AG04450 (cell line): Measurements from ENCODE around the gene CSGALNACT2. TPM values are rescaled to one million over a fixed set of nuclear protein-coding genes. Genes with fewer than 3 reads are reported as not detected.

Experiments used
- CTCF ChIA-PET: fragments of 300-600, 350-600 bp; formaldehyde crosslinking; extraction: SDS; loops from one replicate; lab custom pipeline; 2022; ENCODE audit warnings: antibody characterized with exemption, inconsistent platforms; lab: Charles Lee
- POLR2A ChIA-PET: fragments of 350-600 bp; formaldehyde crosslinking; extraction: SDS; loops from one replicate; lab custom pipeline; 2021; ENCODE audit warnings: antibody characterized with exemption, inconsistent platforms; lab: Yijun Ruan, JAX
- DNase-seq: peaks from one replicate; pipeline ENCODE4 v3.0.0-alpha.2; 2011; ENCODE audit warnings: low read depth, low spot score
- H3K27ac ChIP-seq: one replicate; pipeline ENCODE4 v1.5.1; 2012; ENCODE audit warnings: low read depth, low read length, control low read depth
- H3K27me3 ChIP-seq: one replicate; pipeline ENCODE4 v1.6.0; 2012; ENCODE audit warnings: low read length; ENCODE audit not compliant: control insufficient read depth, insufficient read depth
- H3K4me3 ChIP-seq: 2 replicates; pipeline ENCODE4 v1.5.1; 2011; ENCODE audit warnings: mild to moderate bottlenecking, low read depth, low read length, control low read depth
- H3K9me3 ChIP-seq: 2 replicates; pipeline ENCODE4 v1.5.1; 2012; ENCODE audit warnings: low read length; ENCODE audit not compliant: control insufficient read depth, insufficient read depth
- CTCF ChIP-seq: IDR thresholded peaks from 2 replicates; pipeline ENCODE4 v1.5.1; 2011; ENCODE audit warnings: low read depth, low read length, control low read depth, inconsistent platforms
- polyA plus RNA-seq: library from polyadenylated mRNA; depleted of rRNA; stranded (reverse); fragments of >200 nt; gene quantifications from 2 replicates; pipeline ENCODE4 v1.2.3, GENCODE V29; 2011

The CSGALNACT2 gene
- polyA plus RNA-seq, 1 experiment: 23.0 TPM

GRCh38 chr10:43111921-43112607 lies 26.2 kb upstream of the CSGALNACT2 start:
- Histone ChIP-seq H3K27me3 (peaks cover 3% of the 10 kb centered on the region), H3K27ac (no peak overlapping the region), H3K9me3 (no peaks in the 10 kb centered on the region; the same call in 1 of the 2 replicates), H3K4me3 (no peak overlapping the region)
- no peak for DNase-seq
- TF ChIP-seq CTCF: no peak
- POLR2A ChIA-PET: no interaction called here
- CTCF ChIA-PET: no interaction called here

DNA sequence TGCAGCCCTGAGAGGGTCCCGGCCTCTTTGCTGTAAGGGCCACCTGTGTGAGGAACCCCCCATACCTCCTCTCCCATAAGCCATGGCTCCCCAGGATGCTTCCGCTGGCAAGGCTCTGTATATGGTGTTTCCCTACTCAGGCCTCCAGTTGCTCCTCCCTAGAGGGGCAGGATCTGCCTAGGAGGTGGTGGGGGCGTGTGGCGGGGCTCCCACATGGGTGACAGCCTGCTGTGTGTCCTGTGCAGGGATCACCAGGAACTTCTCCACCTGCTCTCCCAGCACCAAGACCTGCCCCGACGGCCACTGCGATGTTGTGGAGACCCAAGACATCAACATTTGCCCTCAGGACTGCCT lies 25.7 kb upstream of the CSGALNACT2 start:
- Histone ChIP-seq H3K9me3 (no peaks in the 10 kb centered on the region; the same call in 1 of the 2 replicates), H3K27ac (no peak overlapping the region), H3K27me3 (peaks cover 3% of the 10 kb centered on the region), H3K4me3 (no peak overlapping the region)
- CTCF ChIA-PET: no interaction called here
- POLR2A ChIA-PET: no interaction called here
- TF ChIP-seq CTCF: no peak
- DNase-seq: no peak

DNA sequence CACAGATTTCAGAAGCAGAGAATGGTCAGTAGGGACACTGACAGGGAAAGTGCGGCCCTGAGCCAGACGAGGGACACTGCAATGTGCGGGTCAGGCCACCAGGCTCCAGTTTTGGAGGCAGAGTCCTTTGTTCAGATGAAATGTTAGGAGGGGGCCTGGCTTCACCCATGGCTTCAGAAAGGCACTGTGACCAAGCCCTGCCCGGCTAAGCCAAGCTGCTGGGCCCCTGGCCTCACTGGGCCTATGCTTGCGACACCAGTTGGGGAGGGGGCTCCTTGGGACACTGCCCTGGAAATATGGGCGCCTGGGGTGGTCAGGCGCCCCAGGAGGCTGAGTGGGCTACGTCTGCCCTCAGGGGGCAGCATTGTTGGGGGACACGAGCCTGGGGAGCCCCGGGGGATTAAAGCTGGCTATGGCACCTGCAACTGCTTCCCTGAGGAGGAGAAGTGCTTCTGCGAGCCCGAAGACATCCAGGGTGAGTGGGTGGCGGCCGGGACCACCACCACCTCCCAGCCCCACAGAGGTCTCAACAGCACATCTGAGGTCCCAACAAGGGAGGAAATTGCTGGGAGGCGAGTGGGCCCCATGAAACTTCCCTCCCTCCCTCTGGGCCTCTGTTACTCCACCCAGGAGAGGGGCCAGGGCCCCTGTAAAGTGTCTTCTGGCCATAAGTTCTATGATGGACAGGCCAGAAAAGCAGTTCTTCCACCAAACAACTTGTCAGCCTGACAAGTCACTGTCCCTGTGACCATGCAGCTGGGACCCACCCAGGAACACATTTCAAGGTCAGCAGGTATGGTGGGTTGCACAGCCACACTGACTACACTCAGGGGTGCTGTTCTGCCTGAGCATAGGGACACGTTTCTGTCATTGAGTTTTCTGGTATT lies 24.8 kb upstream of the CSGALNACT2 start:
- ChIA-PET CTCF (no interaction called here), POLR2A (no interaction called here)
- H3K9me3 ChIP-seq: no peaks in the 10 kb centered on the region; the same call in 1 of the 2 replicates
- H3K27me3 ChIP-seq: peaks cover 7% of the 10 kb centered on the region
- DNase-seq: no peak
- no peak overlapping the region for H3K27ac ChIP-seq
- no peak for TF ChIP-seq CTCF
- no peak overlapping the region for H3K4me3 ChIP-seq

DNA sequence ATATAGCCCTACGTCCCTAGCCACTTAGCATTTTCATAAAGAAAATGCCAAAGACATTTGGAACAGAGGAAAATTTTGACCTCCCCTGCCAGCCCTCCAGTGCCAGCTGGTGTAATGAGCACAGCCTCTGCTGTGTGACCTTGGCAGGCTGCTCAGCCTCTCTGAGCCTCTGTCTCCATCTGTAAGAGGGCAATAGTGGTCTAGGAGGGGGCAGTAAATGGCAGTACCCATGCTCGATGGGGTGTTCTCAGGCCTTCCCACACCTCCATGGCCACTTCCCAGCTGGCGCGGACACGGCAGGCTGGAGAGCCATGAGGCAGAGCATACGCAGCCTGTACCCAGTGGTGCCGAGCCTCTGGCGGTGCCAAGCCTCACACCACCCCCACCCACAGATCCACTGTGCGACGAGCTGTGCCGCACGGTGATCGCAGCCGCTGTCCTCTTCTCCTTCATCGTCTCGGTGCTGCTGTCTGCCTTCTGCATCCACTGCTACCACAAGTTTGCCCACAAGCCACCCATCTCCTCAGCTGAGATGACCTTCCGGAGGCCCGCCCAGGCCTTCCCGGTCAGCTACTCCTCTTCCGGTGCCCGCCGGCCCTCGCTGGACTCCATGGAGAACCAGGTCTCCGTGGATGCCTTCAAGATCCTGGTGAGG lies 24.0 kb upstream of the CSGALNACT2 start:
- no peak for DNase-seq
- Histone ChIP-seq H3K4me3 (no peak overlapping the region), H3K27ac (no peak overlapping the region), H3K27me3 (peaks cover 8% of the 10 kb centered on the region), H3K9me3 (no peaks in the 10 kb centered on the region; the same call in 1 of the 2 replicates)
- ChIA-PET CTCF (no interaction called here), POLR2A (no interaction called here)
- no peak for TF ChIP-seq CTCF
